Measurements from ENCODE around the gene RPA3. TPM values are rescaled to one million over a fixed set of nuclear protein-coding genes. Genes with fewer than 3 reads are reported as not detected.

RPA3 gene
- total RNA-seq, 1 donor from 2014 or later = 0.96 TPM

DNA sequence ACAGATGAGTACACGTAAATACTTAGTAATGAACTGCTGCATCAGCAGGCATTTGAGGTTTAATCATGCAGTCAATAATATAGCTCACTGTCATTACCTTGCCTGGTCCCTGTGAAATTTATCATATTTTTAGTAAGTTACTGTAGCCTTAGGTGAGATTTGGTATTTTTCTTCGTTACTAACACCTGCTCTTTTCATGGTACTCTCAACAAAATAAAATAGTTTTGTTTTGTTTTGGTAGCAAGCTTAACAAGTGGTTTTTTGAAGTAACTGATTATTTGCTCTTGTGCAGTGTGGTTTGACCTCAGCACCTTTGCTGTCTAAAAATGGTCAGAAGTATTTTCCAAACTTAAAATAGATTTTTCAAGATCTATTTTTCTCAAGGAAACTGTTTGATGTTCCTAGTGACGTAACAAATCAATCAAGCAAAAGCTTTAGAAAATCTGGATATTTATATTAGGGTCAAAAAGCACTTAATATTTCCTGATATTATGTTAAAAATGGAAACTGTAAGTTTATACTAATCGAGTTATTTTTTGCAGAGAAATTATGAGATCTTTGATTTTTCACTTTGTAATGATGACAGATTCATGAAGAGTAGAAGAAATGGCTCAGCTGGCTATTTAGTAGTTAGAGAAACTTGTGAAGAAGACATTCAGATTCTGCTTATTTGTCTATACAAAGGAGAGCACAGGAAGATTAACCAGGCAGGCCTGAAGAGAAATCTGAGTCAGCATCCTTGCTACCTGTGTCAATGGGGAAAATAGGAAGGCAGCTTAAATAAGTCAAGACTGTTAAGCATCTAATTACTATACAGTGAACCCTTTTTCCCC, 21.0 kb upstream of the RPA3 start:
- no peak overlapping the region for H3K27ac ChIP-seq
- H3K4me3 ChIP-seq = no peak overlapping the region
- H3K36me3 ChIP-seq = no peaks in the 10 kb centered on the region
- H3K27me3 ChIP-seq = no peaks in the 10 kb centered on the region
- TF ChIP-seq, protein P1, sequence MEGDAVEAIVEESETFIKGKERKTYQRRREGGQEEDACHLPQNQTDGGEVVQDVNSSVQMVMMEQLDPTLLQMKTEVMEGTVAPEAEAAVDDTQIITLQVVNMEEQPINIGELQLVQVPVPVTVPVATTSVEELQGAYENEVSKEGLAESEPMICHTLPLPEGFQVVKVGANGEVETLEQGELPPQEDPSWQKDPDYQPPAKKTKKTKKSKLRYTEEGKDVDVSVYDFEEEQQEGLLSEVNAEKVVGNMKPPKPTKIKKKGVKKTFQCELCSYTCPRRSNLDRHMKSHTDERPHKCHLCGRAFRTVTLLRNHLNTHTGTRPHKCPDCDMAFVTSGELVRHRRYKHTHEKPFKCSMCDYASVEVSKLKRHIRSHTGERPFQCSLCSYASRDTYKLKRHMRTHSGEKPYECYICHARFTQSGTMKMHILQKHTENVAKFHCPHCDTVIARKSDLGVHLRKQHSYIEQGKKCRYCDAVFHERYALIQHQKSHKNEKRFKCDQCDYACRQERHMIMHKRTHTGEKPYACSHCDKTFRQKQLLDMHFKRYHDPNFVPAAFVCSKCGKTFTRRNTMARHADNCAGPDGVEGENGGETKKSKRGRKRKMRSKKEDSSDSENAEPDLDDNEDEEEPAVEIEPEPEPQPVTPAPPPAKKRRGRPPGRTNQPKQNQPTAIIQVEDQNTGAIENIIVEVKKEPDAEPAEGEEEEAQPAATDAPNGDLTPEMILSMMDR (IDR thresholded peaks at IDR 0.05) = no peak
- H3K4me1 ChIP-seq = peaks cover 0 to 6% of the 10 kb centered on the region in 2 donors
- intact Hi-C loops (cut with DNase I) = no loop called here
- H3K9me3 ChIP-seq = no peaks in the 10 kb centered on the region
- DNase-seq (ENCODE audit: low spot score in 2 of 2) = no peak

GRCh38 chr7:7738622-7739021, 20.2 kb upstream of the RPA3 start:
- no peak for DNase-seq (ENCODE audit: low spot score in 2 of 2)
- intact Hi-C loops (cut with DNase I) = no loop called here

DNA sequence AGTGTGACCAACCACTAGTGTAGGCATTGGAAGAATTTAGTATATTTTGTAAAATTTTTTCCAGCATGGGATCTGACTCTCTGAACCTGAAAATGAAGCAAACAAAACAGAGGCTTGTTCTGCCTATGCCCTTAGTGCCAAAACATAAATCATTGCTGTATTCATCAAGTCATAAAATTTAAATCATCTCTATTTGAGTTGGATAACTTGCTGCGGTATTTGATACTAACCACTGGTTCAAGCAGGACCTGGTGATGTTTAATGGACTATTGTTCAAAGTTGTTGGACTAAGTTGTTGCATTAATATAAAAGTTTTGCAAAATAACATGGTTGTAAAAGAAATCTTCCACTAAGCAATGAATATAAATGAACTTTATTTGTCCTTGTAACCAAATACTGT, 19.8 kb upstream of the RPA3 start:
- Histone ChIP-seq H3K27ac (no peak overlapping the region), H3K4me3 (no peak overlapping the region), H3K36me3 (no peaks in the 10 kb centered on the region), H3K9me3 (no peaks in the 10 kb centered on the region), H3K4me1 (peaks cover 0 to 6% of the 10 kb centered on the region in 2 donors), H3K27me3 (no peaks in the 10 kb centered on the region)
- DNase-seq (ENCODE audit: low spot score in 2 of 2) = no peak
- intact Hi-C loops (cut with DNase I) = no loop called here
- TF ChIP-seq, protein P1 (IDR thresholded peaks at IDR 0.05) = no peak

More at GRCh38 chr7:7738622-7739021, 20.2 kb upstream of the RPA3 start:
- Histone ChIP-seq H3K9me3 (no peaks in the 10 kb centered on the region), H3K4me1 (peaks cover 0 to 6% of the 10 kb centered on the region in 2 donors), H3K27ac (no peak overlapping the region), H3K27me3 (no peaks in the 10 kb centered on the region), H3K36me3 (no peaks in the 10 kb centered on the region), H3K4me3 (no peak overlapping the region)
- TF ChIP-seq, protein P1 (IDR thresholded peaks at IDR 0.05) = no peak

- TF ChIP-seq, protein P1 (IDR thresholded peaks at IDR 0.05) = no peak
- DNase-seq (ENCODE audit: low spot score in 2 of 2) = no peak
- peaks cover 0 to 6% of the 10 kb centered on the region in 2 donors for H3K4me1 ChIP-seq
- H3K9me3 ChIP-seq = no peaks in the 10 kb centered on the region
- intact Hi-C loops (cut with DNase I) = no loop called here
- H3K36me3 ChIP-seq = no peaks in the 10 kb centered on the region
- H3K27me3 ChIP-seq = no peaks in the 10 kb centered on the region
- H3K27ac ChIP-seq = no peak overlapping the region
- H3K4me3 ChIP-seq = no peak overlapping the region
Observed at GRCh38 chr7:7737674-7738073, 19.3 kb upstream of the RPA3 start.

GRCh38 chr7:7736671-7737070, 18.3 kb upstream of the RPA3 start:
- TF ChIP-seq, protein P1 (IDR thresholded peaks at IDR 0.05) = no peak
- Histone ChIP-seq H3K36me3 (no peaks in the 10 kb centered on the region), H3K27me3 (no peaks in the 10 kb centered on the region), H3K4me3 (no peak overlapping the region), H3K9me3 (no peaks in the 10 kb centered on the region), H3K27ac (no peak overlapping the region), H3K4me1 (peaks cover 0 to 7% of the 10 kb centered on the region in 2 donors)
- intact Hi-C loops (cut with DNase I) = no loop called here
- no peak for DNase-seq (ENCODE audit: low spot score in 2 of 2)

Data from ascending aorta (tissue), 2 donors.